Bronchial epithelial cell (primary cell): Measurements from ENCODE around the gene CA10. TPM values are rescaled to one million over a fixed set of nuclear protein-coding genes. Genes with fewer than 3 reads are reported as not detected.

Source experiments
- DNase-seq: peaks from one replicate; pipeline ENCODE4 v3.0.0-alpha.2; 2010; ENCODE audit warnings: low read depth
- FAIRE-seq: peaks from 2 replicates; lab custom pipeline; 2011; peaks lifted over from hg19 to GRCh38; lab: Jason Lieb, UNC
- H3K27me3 ChIP-seq: 2 replicates; pipeline ENCODE4 v1.5.1; 2011; ENCODE audit warnings: low read length; ENCODE audit not compliant: control insufficient read depth, insufficient read depth
- H3K36me3 ChIP-seq: 2 replicates; pipeline ENCODE4 v1.5.1; 2011; ENCODE audit warnings: low read length; ENCODE audit not compliant: control insufficient read depth, insufficient read depth
- H3K4me3 ChIP-seq: 2 replicates; pipeline ENCODE4 v1.5.1; 2011; ENCODE audit warnings: mild to moderate bottlenecking, low read depth, low read length, control low read depth
- total RNA-seq: library from RNA; depleted of rRNA; stranded (reverse); fragments of >200 nt; gene quantifications from 2 replicates; pipeline ENCODE4 v1.2.1, GENCODE V29; 2014
- TF ChIP-seq, protein P1 (sequence below): IDR thresholded peaks from 2 replicates; pipeline ENCODE4 v1.5.1; 2011; ENCODE audit warnings: mild to moderate bottlenecking, moderate library complexity, low read length, control low read depth, inconsistent platforms; ENCODE audit not compliant: insufficient read depth, severe bottlenecking

The CA10 gene
- total RNA-seq, 1 donor from 2014 or later, result not detected

DNA sequence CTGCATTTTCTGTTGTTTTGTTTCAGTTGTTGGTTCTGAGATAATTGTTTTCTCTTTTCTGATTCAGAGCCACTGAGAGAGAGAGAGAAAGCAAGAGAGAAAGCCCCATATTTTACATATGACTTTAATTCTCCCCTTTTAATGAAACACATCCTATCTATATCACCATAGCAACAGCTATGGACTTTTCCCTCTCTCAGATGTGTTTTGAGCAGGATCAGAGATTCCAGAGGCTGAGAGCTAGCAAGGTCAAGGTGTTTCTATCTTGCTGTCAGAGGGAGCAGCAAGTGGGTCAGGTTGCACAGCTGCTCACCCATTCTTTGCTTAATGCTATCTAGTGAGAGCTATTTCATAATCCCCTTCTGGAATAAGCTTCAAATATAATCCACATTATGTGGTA is 415.9 kb downstream of the CA10 start:
- Histone ChIP-seq H3K36me3 (no peaks in the 10 kb centered on the region), H3K27me3 (no peaks in the 10 kb centered on the region), H3K4me3 (no peak overlapping the region)
- TF ChIP-seq, protein P1, sequence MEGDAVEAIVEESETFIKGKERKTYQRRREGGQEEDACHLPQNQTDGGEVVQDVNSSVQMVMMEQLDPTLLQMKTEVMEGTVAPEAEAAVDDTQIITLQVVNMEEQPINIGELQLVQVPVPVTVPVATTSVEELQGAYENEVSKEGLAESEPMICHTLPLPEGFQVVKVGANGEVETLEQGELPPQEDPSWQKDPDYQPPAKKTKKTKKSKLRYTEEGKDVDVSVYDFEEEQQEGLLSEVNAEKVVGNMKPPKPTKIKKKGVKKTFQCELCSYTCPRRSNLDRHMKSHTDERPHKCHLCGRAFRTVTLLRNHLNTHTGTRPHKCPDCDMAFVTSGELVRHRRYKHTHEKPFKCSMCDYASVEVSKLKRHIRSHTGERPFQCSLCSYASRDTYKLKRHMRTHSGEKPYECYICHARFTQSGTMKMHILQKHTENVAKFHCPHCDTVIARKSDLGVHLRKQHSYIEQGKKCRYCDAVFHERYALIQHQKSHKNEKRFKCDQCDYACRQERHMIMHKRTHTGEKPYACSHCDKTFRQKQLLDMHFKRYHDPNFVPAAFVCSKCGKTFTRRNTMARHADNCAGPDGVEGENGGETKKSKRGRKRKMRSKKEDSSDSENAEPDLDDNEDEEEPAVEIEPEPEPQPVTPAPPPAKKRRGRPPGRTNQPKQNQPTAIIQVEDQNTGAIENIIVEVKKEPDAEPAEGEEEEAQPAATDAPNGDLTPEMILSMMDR, result no peak
- FAIRE-seq, result no peak
- DNase-seq, result no peak

DNA sequence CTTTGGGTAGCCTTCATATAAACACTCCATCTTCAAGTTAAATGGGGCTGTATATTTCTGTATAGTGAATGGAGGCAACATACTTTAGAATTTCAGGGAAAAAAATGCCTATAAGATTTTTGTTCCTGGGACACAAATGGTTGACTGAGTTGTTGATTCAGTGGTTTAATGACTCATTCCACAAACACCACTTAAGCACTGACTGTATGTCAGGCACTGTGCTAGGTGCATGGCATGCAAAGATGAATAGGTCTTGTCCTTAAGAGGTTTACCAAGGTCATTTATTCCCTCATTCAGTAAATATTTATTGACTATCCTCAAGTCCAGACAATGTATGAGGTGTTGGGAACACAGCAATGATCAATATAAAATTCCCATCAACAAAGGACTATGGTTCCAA is 417.1 kb downstream of the CA10 start:
- Histone ChIP-seq H3K27me3 (no peaks in the 10 kb centered on the region), H3K36me3 (no peaks in the 10 kb centered on the region), H3K4me3 (no peak overlapping the region)
- DNase-seq (peak; percentile 71), FAIRE-seq (no peak)
- TF ChIP-seq, protein P1, result no peak

DNA sequence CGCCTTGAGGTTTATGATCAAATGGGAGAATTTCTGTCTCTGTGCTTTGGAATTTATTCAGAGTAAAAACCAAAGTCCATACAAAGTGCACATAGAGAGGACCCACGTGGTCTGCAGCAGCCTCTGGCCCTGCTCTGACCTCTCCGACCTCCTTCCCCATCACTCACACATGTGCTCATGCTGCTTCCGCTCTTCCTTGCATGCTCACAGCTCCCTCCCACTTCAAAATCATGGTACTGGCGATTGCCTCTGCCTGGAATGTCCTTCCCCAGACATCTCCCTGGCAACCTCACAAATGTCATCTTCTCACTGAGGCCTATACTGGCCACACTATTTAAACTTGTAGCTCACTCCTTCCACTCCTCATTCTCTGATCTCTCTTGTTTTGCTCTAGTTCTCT is 418.0 kb downstream of the CA10 start:
- FAIRE-seq, result no peak

DNA sequence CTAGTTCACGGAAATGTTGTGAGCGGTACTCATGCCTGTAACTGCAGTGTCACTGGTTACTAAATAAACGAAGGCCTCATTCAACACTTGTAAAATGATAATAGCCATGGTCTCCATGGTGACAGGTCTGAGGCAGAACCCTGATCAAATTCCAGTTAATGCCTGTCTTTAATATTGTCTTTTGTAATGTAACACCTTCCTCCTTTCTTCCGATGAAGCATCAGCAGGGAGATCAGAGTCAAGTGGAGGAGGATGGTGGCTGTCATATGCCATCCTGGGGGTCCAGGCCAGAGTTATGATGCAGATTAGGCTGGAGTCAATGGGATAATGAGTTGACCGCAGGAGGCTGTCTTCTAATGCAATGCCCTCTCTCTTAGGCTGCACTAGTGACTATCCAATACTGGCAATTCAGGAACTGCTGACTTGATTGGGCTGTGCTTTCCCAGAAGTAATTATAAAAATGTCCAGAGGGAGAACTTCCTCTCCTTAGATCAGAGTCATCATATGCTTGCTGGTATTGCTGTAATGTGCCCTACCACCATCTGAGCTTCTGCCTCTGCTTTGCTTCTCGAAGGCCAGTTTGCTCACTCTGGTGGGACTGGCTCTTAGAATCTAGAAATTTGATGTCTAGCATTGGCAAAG is 419.1 kb downstream of the CA10 start:
- FAIRE-seq (no peak), DNase-seq (no peak)
- no peak overlapping the region for H3K4me3 ChIP-seq
- TF ChIP-seq, protein P1, result no peak
- H3K27me3 ChIP-seq, result no peaks in the 10 kb centered on the region
- no peaks in the 10 kb centered on the region for H3K36me3 ChIP-seq

More for the DNA sequence above, 418.0 kb downstream of the CA10 start:
- Histone ChIP-seq H3K4me3 (no peak overlapping the region), H3K27me3 (no peaks in the 10 kb centered on the region), H3K36me3 (no peaks in the 10 kb centered on the region)
- DNase-seq, result no peak
- TF ChIP-seq, protein P1, result no peak

DNA sequence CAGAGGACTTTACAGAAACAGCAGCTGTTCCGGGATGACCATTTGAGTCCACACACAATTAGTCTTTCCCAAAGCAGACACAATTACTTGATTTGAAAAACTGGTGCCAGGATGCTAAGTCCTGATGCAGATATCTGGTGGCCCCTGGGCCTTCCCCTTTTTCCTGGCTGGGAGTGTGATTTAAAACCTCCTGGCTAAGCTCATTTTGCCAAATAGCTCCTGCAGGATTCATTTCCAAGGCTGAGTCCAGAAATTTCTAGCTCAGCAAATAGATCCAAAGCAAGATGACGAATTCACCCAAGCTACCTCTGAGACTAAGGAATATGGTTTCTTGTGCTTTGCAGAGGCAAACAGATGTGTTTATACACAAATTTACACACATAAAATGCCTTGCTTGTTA is 422.2 kb downstream of the CA10 start:
- H3K4me3 ChIP-seq, result no peak overlapping the region
- no peak for FAIRE-seq

More for the DNA sequence above, 422.2 kb downstream of the CA10 start:
- Histone ChIP-seq H3K27me3 (no peaks in the 10 kb centered on the region), H3K36me3 (no peaks in the 10 kb centered on the region)
- DNase-seq, result no peak
- TF ChIP-seq, protein P1, result no peak
